Measurements from ENCODE around the gene C16orf92. TPM values are rescaled to one million over a fixed set of nuclear protein-coding genes. Genes with fewer than 3 reads are reported as not detected.

The C16orf92 gene
- total and polyA plus RNA-seq, 2 of the 8 experiments (the other 6 are each of a cell fraction or from before 2014, with no cell fraction given) = not detected

DNA sequence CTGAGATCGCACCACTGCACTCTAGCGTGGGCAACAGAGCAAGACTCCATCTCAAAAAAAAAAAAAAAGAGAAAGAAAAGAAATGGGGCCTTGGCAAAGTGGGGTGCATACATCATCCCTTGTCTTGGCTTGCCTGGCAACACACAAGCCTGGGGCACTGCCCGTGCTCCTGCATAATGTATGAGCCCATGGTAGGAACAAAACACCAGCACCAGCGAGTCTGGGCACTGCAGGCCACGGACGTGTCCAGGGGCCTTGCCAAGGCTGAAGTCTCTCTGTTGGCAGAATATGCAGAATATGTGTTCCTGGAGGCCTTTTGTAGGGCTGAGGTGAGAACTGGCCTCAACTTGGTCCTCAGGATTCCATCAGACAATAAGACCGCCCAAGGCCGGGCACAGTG, 26.9 kb downstream of the C16orf92 start (continued):
- TF ChIP-seq GABPA (IDR thresholded peaks at IDR 0.05; ENCODE audit: borderline replicate concordance, insufficient read depth, low read length) (no peak), NANOG (IDR thresholded peaks at IDR 0.05; ENCODE audit: insufficient read depth, low read depth, low read length, poor library complexity, severe bottlenecking) (no peak), PHF8 (conservative IDR thresholded peaks at IDR 0.05; ENCODE audit: low read depth, low read length) (no peak), NRF1 (IDR thresholded peaks at IDR 0.05; ENCODE audit: low read depth, low read length) (no peak)

Data from H1 (cell line).